Activated CD8-positive, alpha-beta memory T cell treated with anti-CD3 and anti-CD28 coated beads, Interleukin-2, amount 50 U/mL, for 4 hours (primary cell): ENCODE measurements around the gene SH2D6.
"Not testable (repeated sequence)": the region's sequence is repeated elsewhere in the genome, so short reads cannot be mapped to it uniquely, and the experiment has no call there.

Experiments
- DNase-seq: peaks from one replicate; pipeline ENCODE4 v3.0.0-alpha.2; 2020

SH2D6 gene

GRCh38 chr2:85472261-85472660 is 53.7 kb downstream of the SH2D6 start:
- no peak for DNase-seq

GRCh38 chr2:85475799-85476490 is 57.4 kb downstream of the SH2D6 start:
- no peak for DNase-seq

- no peak for DNase-seq
Measured at GRCh38 chr2:85476624-85477023, 58.1 kb downstream of the SH2D6 start.

GRCh38 chr2:85477884-85478283 is 59.4 kb downstream of the SH2D6 start:
- DNase-seq, result no peak

- DNase-seq, result no peak
Measured at GRCh38 chr2:85481818-85482777, 63.6 kb downstream of the SH2D6 start.

- not testable (repeated sequence) for DNase-seq
Measured at GRCh38 chr2:85484615-85485014, 66.1 kb downstream of the SH2D6 start.

- DNase-seq, result no peak
Measured at GRCh38 chr2:85485815-85486214, 67.3 kb downstream of the SH2D6 start.
